Measurements from ENCODE around the gene INPP4A.

INPP4A gene

DNA sequence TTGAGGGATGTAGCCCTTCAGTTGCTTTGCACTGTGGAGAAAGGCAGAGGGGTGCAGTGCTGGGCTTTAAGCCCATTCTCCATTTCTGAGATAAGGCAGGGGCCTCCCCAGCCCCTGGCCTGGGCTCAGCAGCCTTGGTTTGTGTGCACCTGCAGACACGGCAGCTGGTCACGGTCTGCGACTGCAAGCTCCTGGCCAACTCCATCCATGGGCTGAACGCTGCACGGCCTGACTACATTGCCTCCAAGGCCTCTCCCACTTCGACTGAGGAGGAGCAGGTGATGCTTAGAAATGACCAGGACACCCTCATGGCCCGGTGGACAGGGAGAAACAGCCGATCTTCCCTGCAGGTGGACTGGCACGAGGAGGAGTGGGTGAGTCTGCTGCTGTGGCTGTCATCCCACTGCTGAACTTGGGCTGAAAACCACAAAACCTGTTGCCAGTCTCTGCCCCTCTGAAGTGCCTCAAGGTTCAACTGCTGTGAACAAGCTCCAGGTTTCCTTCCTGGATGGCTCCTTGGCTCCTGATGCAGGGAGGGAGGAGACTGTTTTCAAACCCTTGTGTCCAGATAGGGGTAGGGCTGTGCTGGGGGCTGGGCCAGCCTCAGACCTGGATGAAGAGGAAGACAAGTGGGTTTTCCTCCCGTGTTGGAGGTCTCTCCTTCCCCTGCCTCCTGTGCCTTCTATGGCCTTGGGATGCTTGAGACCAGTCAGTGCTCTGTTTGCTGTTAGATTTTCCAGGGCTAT lies 109.6 kb downstream of the INPP4A start:
- H3K4me3 ChIP-seq (ENCODE audit: low read depth, low read length): no peak overlapping the region
- TF ChIP-seq, protein P1, sequence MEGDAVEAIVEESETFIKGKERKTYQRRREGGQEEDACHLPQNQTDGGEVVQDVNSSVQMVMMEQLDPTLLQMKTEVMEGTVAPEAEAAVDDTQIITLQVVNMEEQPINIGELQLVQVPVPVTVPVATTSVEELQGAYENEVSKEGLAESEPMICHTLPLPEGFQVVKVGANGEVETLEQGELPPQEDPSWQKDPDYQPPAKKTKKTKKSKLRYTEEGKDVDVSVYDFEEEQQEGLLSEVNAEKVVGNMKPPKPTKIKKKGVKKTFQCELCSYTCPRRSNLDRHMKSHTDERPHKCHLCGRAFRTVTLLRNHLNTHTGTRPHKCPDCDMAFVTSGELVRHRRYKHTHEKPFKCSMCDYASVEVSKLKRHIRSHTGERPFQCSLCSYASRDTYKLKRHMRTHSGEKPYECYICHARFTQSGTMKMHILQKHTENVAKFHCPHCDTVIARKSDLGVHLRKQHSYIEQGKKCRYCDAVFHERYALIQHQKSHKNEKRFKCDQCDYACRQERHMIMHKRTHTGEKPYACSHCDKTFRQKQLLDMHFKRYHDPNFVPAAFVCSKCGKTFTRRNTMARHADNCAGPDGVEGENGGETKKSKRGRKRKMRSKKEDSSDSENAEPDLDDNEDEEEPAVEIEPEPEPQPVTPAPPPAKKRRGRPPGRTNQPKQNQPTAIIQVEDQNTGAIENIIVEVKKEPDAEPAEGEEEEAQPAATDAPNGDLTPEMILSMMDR (IDR thresholded peaks at IDR 0.05; ENCODE audit: borderline replicate concordance, insufficient read depth, low read depth, low read length): no peak

DNA sequence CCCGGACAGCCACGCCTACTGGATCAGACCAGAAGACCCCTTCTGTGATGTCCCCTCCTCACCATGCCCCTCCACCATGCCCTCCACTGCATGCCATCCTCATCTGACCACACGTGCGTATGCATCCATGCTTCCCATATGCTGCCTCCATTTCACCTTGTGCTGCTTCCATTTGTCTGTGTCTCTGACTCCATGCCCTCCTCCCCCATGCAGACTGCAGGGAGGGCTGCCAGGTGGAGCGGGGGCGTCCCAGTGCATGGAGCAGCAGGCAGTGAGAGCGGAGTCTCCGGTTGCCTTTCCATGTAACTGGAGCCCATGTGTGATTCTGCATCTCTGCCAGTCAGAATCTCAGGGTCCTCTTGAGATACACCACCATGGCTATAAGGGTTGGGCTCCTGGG lies 111.0 kb downstream of the INPP4A start:
- no peak overlapping the region for H3K4me3 ChIP-seq (ENCODE audit: low read depth, low read length)
- TF ChIP-seq, protein P1 (IDR thresholded peaks at IDR 0.05; ENCODE audit: borderline replicate concordance, insufficient read depth, low read depth, low read length): no peak

DNA sequence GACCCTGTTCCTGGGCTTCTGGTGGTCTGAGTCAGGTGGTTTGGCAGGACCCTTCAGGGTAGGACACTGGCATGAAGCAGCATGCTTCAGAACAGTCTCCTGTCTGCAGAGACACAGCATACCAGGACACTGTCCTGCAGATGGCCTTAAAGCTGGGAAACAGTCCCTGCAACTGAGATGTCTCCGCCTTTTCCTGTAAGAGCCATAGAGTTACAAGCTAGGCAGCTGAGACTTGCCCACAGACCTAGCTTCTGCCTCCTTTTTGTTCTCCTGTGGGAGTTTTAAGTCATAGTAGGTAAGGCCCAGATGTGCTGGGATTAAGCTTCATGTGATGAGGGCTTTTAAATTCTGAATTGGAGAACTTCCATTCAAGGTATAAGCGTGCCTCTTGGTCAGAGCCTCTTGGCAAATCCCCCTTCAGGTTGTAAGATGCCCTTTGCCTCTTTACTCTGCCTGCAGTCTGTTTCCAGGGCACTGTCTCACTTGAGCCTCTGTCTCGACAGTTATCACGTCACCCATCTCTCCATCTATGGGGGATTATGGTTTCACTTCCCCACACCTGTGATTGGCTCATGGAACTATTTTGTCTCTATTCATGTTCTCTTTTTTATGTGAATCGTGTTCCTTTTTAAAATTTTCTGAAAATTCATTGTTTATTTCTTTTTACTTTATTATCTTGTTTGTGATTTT lies 111.8 kb downstream of the INPP4A start:
- H3K4me3 ChIP-seq (ENCODE audit: low read depth, low read length): no peak overlapping the region
- TF ChIP-seq, protein P1 (IDR thresholded peaks at IDR 0.05; ENCODE audit: borderline replicate concordance, insufficient read depth, low read depth, low read length): no peak

DNA sequence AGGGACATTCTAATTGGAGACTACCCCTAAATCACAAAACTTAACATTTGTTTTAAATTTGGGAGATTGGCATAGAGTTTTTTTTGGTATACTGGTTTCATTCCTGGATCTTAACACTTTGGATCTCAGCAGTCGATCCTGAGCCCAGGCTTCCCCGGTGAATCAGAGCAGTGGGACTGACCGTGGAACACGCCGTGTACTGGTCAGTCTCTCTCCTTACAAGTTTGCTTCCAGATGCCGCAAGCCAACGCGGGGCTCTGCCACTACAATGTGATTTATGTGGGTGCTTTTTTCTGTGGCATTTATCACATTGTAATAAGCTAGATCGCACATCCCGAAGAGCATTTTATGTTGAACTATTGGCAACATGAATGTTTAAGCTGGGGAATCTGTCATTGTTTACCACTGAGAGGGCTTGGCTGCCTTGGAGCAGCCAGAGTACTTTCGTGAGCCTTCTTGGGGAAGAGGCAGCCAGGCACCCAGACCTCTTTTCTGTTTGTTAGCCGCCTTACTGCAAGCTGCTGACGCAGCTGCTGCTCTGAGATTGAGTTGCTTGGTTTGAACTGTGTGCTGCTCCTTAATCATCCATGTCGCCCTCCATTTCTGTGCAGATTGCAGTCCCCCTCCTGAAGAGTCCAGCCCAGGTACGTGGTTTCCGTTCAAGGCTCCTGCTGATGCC lies 114.3 kb downstream of the INPP4A start:
- TF ChIP-seq, protein P1 (IDR thresholded peaks at IDR 0.05; ENCODE audit: borderline replicate concordance, insufficient read depth, low read depth, low read length): no peak
- no peak overlapping the region for H3K4me3 ChIP-seq (ENCODE audit: low read depth, low read length)

DNA sequence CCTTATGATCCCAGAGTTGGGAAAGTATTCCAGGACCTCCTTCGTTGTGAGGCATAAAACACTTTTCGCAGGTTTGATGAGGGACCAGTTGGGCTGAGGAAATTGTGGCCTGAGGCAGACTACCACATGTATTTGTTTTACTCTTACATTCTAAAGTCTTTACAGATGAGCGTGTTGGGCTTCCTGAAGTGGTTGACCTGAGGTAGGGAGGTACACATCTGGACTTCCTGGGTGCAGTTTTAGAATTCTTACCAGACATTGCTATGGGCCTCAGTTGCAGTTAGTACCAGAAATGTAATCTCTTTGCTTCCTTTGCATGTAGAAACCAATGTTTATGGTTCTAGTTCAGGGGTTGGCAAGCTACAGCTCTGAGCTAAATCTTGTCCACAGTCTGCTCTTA lies 114.9 kb downstream of the INPP4A start:
- H3K4me3 ChIP-seq (ENCODE audit: low read depth, low read length): no peak overlapping the region
- TF ChIP-seq, protein P1 (IDR thresholded peaks at IDR 0.05; ENCODE audit: borderline replicate concordance, insufficient read depth, low read depth, low read length): no peak

DNA sequence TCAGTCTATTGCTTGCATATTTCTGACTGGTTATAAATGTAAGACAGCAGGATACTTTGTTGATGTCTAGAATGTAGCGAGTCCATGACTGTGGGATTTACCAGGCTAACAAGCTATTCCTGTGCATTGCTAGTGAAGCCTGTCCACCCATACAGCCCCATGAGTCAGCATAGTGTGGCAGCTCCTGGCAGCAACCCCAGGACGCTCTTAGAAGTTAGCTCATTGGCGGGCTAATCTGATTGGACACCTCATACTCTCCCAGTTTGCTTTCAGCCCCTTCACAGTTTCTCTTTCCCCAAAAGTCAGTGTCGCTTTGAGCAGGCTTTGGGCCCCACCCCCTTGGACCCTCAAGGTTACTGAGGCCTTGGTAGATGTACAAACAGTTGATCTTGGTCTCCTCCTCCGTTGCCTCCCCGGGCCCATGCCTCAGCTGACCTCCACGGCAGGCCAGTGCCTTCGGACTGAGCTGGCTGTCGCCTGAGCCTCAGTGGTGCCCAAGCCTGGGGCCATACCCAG lies 115.7 kb downstream of the INPP4A start:
- H3K4me3 ChIP-seq (ENCODE audit: low read depth, low read length): no peak overlapping the region
- TF ChIP-seq, protein P1 (IDR thresholded peaks at IDR 0.05; ENCODE audit: borderline replicate concordance, insufficient read depth, low read depth, low read length): no peak

Measured in GM12875 (cell line).